HCT116 (cell line): ENCODE measurements around the gene FCRL6. TPM values are rescaled to one million over a fixed set of nuclear protein-coding genes. Genes with fewer than 3 reads are reported as not detected.

Experiments used
- ATAC-seq: fragments of 200-7000 bp; cut with Tn5 transposase; 2 replicates; pipeline ENCODE4 v1.9.1; 2020; ENCODE audit warnings: mild to moderate bottlenecking, moderate library complexity
- BruUV-seq: library from RNA; stranded (reverse); fragments of 400-500 nt; replicated peaks from 2 replicates; lab custom pipeline; 2021; lab: Mats Ljungman, UMichigan
- CTCF ChIA-PET: fragments of 300-600 bp; sonication (Branson Sonifier 250); formaldehyde crosslinking; loops from one replicate; lab custom pipeline; 2021; ENCODE audit warnings: antibody characterized with exemption; lab: Charles Lee
- POLR2A ChIA-PET: fragments of 300-600, 350-600 bp; sonication (Branson Sonifier 250); formaldehyde crosslinking; loops from one replicate; lab custom pipeline; 2021; ENCODE audit warnings: antibody characterized with exemption; lab: Charles Lee
- RAD21 ChIA-PET, 2 experiments: fragments of 300-600 bp; sonication (Branson Sonifier 250); formaldehyde crosslinking; loops; one replicate each; lab custom pipeline; 2023; ENCODE audit warnings: low total read pairs in 2 of 2; ENCODE audit not compliant: uncharacterized antibody in 2 of 2, unreplicated experiment in 2 of 2, low non-redundant PET in 1 of 2; lab: Charles Lee
- DNase-seq: peaks from one replicate; pipeline ENCODE4 v3.0.0-alpha.2; 2010; ENCODE audit warnings: low read depth, low spot score
- H2AFZ ChIP-seq: fragments of 200-600 bp; shearing (Covaris generic), sonication (generic); 2 replicates; pipeline ENCODE4 v1.6.1; 2017; ENCODE audit warnings: low read depth, mixed run types, mixed read lengths, antibody characterized with exemption, low read length; ENCODE audit not compliant: poor library complexity, severe bottlenecking
- H3K27ac ChIP-seq: 2 replicates; pipeline ENCODE4 v1.5.1; 2012; ENCODE audit warnings: low read depth, low read length
- H3K27me3 ChIP-seq: fragments of 200-600 bp; sonication (generic); 2 replicates; pipeline ENCODE4 v1.6.1; 2016; ENCODE audit warnings: mixed run types, low read length, mixed read lengths; ENCODE audit not compliant: insufficient read depth
- H3K36me3 ChIP-seq, 2 experiments: fragments of 200-500 bp in 1 of 2; fragments of 200-600 bp in 1 of 2; sonication (Bioruptor generic) in 1 of 2; sonication (generic) in 1 of 2; 2 replicates each; pipeline versions ENCODE4 v1.5.1 to v1.6.1; 2014 to 2016; ENCODE audit warnings: low read length in 2 of 2, inconsistent platforms in 1 of 2, mixed read lengths in 1 of 2, mixed run types in 1 of 2; ENCODE audit not compliant: insufficient read depth in 2 of 2, control insufficient read depth in 1 of 2
- H3K4me1 ChIP-seq, 2 experiments: fragments of 200-600 bp in 1 of 2; sonication (generic) in 1 of 2; 2 replicates each; pipeline versions ENCODE4 v1.5.1 to v1.6.1; 2012 to 2017; ENCODE audit warnings: low read length in 2 of 2, inconsistent platforms in 1 of 2, mild to moderate bottlenecking in 1 of 2, mixed read lengths in 1 of 2, mixed run types in 1 of 2, moderate library complexity in 1 of 2; ENCODE audit not compliant: insufficient read depth in 2 of 2, control insufficient read depth in 1 of 2
- H3K4me2 ChIP-seq: fragments of 200-600 bp; sonication (generic); 2 replicates; pipeline ENCODE4 v1.6.1; 2017; ENCODE audit warnings: mixed run types, low read length, mixed read lengths
- H3K4me3 ChIP-seq, 2 experiments: fragments of 200-600 bp in 1 of 2; sonication (generic) in 1 of 2; replicated peaks in 1 of 2; 2 replicates each; pipeline ENCODE4 v1.5.1; 2011 to 2016; ENCODE audit warnings: low read length in 2 of 2, control low read depth in 1 of 2, low read depth in 1 of 2, mild to moderate bottlenecking in 1 of 2, mixed read lengths in 1 of 2, mixed run types in 1 of 2
- H3K79me2 ChIP-seq: fragments of 200-600 bp; sonication (generic); 2 replicates; pipeline ENCODE4 v1.6.1; 2017; ENCODE audit warnings: mild to moderate bottlenecking, mixed run types, low read length, moderate library complexity, mixed read lengths; ENCODE audit not compliant: insufficient read depth
- H3K9ac ChIP-seq: fragments of 200-600 bp; sonication (generic); 2 replicates; pipeline ENCODE4 v1.6.1; 2016; ENCODE audit warnings: low read length, mixed read lengths
- H3K9me2 ChIP-seq: fragments of 200-600 bp; sonication (generic), shearing (Covaris generic); 2 replicates; pipeline ENCODE4 v1.6.1; 2017; ENCODE audit warnings: mixed run types, mild to moderate bottlenecking, moderate library complexity; ENCODE audit not compliant: insufficient read depth
- H3K9me3 ChIP-seq, 2 experiments: fragments of 200-500 bp in 1 of 2; fragments of 200-600 bp in 1 of 2; sonication (Bioruptor generic) in 1 of 2; sonication (generic) in 1 of 2; 2 replicates each; pipeline ENCODE4 v1.6.1; 2014 to 2017; ENCODE audit warnings: low read length in 2 of 2, mixed read lengths in 2 of 2, inconsistent platforms in 1 of 2, low read depth in 1 of 2, mild to moderate bottlenecking in 1 of 2, mixed run types in 1 of 2, moderate library complexity in 1 of 2; ENCODE audit not compliant: control insufficient read depth in 1 of 2, insufficient read depth in 1 of 2
- H4K20me1 ChIP-seq: fragments of 200-600 bp; sonication (generic), shearing (Covaris generic); 2 replicates; pipeline ENCODE4 v1.6.1; 2017; ENCODE audit warnings: mixed run types, mild to moderate bottlenecking, moderate library complexity; ENCODE audit not compliant: insufficient read depth
- CBX3 ChIP-seq: IDR thresholded peaks from 2 replicates; pipeline ENCODE4 v1.6.1; 2012; ENCODE audit warnings: low read depth
- EGR1 ChIP-seq: IDR thresholded peaks from 2 replicates; pipeline ENCODE4 v1.6.1; 2012; ENCODE audit warnings: low read depth
- EZH2phosphoT487 ChIP-seq: fragments of 200-600 bp; IDR thresholded peaks from 2 replicates; pipeline ENCODE4 v1.6.1; 2018; ENCODE audit warnings: antibody characterized with exemption, borderline replicate concordance
- FOSL1 ChIP-seq: IDR thresholded peaks from 2 replicates; pipeline ENCODE4 v1.6.1; 2012; ENCODE audit warnings: low read depth
- JUND ChIP-seq: IDR thresholded peaks from 2 replicates; pipeline ENCODE4 v1.6.1; 2012
- POLR2AphosphoS5 ChIP-seq: IDR thresholded peaks from 2 replicates; pipeline ENCODE4 v1.6.1; 2011; ENCODE audit warnings: mild to moderate bottlenecking, low read depth, low read length, moderate library complexity
- SP1 ChIP-seq: IDR thresholded peaks from 2 replicates; pipeline ENCODE4 v1.6.1; 2012; ENCODE audit warnings: low read depth
- ZNF274 ChIP-seq: fragments of 200-500 bp; sonication (Bioruptor generic); IDR thresholded peaks from 2 replicates; pipeline ENCODE4 v1.6.1; 2014; ENCODE audit warnings: mild to moderate bottlenecking, low read depth, low read length, inconsistent platforms
- intact Hi-C: fragments of 100-400 bp; cut with micrococcal nuclease; formaldehyde crosslinking; loops from 2 replicates; pipeline ENCODE4 v1.10.0; 2022
- total RNA-seq: library from RNA; stranded (reverse); gene quantifications from one replicate; pipeline ENCODE4 v1.2.1, GENCODE V29; 2021; ENCODE audit not compliant: unreplicated experiment
- TF ChIP-seq, protein P1 (sequence below): IDR thresholded peaks from 2 replicates; pipeline ENCODE4 v1.6.1; 2012
- TF ChIP-seq, protein P2 (sequence below): IDR thresholded peaks from 2 replicates; pipeline ENCODE4 v1.6.1; 2012; ENCODE audit warnings: low read depth

The FCRL6 gene
- total RNA-seq, 1 experiment from 2014 or later, result not detected

DNA sequence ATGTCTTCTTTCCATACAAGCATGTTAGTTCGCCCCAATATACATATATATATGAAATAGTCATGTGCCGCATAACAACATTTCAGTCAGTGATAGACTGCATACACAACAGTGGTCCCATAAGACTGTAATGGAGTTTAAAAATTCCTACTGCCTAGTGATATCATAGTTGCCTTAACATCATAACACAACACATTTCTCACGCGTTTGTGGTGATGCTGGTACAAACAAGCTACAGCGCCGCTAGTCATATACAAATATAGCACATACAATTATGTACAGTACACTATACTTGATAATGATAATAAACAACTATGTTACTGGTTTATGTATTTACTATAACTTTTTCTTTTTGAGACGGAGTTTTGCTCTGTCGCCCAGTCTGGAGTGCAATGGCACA is 13.8 kb downstream of the FCRL6 start:
- ChIA-PET RAD21 (no interaction called here), CTCF (interaction anchor here (1.3 kb wide), 1 partner anchor 17 kb away, joined by 6 read pairs; no protein-coding TSS in a partner anchor), POLR2A (no interaction called here)
- ATAC-seq (no peak), DNase-seq (no peak)
- BruUV-seq, result no TSS peak
- no peaks in the 10 kb centered on the region for H3K9me2 ChIP-seq
- intact Hi-C loops, result no loop called here
- no peak for TF ChIP-seq JUND
- TF ChIP-seq FOSL1, result no peak
- TF ChIP-seq ZNF274, result no peak
- TF ChIP-seq EGR1, result no peak
- TF ChIP-seq CBX3, result no peak
- no peak for TF ChIP-seq SP1
- TF ChIP-seq, protein P1, sequence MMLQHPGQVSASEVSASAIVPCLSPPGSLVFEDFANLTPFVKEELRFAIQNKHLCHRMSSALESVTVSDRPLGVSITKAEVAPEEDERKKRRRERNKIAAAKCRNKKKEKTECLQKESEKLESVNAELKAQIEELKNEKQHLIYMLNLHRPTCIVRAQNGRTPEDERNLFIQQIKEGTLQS, result no peak
- no peak for TF ChIP-seq POLR2AphosphoS5
- TF ChIP-seq, protein P2, sequence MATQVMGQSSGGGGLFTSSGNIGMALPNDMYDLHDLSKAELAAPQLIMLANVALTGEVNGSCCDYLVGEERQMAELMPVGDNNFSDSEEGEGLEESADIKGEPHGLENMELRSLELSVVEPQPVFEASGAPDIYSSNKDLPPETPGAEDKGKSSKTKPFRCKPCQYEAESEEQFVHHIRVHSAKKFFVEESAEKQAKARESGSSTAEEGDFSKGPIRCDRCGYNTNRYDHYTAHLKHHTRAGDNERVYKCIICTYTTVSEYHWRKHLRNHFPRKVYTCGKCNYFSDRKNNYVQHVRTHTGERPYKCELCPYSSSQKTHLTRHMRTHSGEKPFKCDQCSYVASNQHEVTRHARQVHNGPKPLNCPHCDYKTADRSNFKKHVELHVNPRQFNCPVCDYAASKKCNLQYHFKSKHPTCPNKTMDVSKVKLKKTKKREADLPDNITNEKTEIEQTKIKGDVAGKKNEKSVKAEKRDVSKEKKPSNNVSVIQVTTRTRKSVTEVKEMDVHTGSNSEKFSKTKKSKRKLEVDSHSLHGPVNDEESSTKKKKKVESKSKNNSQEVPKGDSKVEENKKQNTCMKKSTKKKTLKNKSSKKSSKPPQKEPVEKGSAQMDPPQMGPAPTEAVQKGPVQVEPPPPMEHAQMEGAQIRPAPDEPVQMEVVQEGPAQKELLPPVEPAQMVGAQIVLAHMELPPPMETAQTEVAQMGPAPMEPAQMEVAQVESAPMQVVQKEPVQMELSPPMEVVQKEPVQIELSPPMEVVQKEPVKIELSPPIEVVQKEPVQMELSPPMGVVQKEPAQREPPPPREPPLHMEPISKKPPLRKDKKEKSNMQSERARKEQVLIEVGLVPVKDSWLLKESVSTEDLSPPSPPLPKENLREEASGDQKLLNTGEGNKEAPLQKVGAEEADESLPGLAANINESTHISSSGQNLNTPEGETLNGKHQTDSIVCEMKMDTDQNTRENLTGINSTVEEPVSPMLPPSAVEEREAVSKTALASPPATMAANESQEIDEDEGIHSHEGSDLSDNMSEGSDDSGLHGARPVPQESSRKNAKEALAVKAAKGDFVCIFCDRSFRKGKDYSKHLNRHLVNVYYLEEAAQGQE, result no peak
- TF ChIP-seq EZH2phosphoT487, result no peak
- no peak overlapping the region for H3K4me2 ChIP-seq
- H3K9me3 ChIP-seq, result no peaks in the 10 kb centered on the region
- H3K36me3 ChIP-seq, result no peaks in the 10 kb centered on the region
- H3K27me3 ChIP-seq, result peaks cover 13% of the 10 kb centered on the region; the same call in 1 of the 2 replicates
- H2AFZ ChIP-seq, result no peak overlapping the region
- H3K27ac ChIP-seq, result no peak overlapping the region
- no peaks in the 10 kb centered on the region for H4K20me1 ChIP-seq
- no peaks in the 10 kb centered on the region for H3K79me2 ChIP-seq
- H3K9ac ChIP-seq, result no peak overlapping the region
- no peaks in the 10 kb centered on the region for H3K4me1 ChIP-seq
- H3K4me3 ChIP-seq, result no peak overlapping the region
